Hepatocyte (in vitro differentiated cells): ENCODE data around the gene MYOF. TPM values are rescaled to one million over a fixed set of nuclear protein-coding genes. Genes with fewer than 3 reads are reported as not detected.

Source experiments
- DNase-seq: peaks from one replicate; pipeline ENCODE4 v3.0.0-alpha.2; 2016; ENCODE audit warnings: low spot score
- H2AFZ ChIP-seq: fragments of 200-600 bp; sonication (generic); 2 replicates; pipeline ENCODE4 v1.6.0; 2016; ENCODE audit warnings: antibody characterized with exemption, mild to moderate bottlenecking
- H3K27ac ChIP-seq: fragments of 200-600 bp; sonication (generic); 2 replicates; pipeline ENCODE4 v1.5.1; 2016; ENCODE audit warnings: mild to moderate bottlenecking
- H3K27me3 ChIP-seq: fragments of 200-600 bp; sonication (generic); 2 replicates; pipeline ENCODE4 v1.6.1; 2016
- H3K36me3 ChIP-seq: fragments of 200-600 bp; sonication (generic); replicated peaks from 2 replicates; pipeline ENCODE4 v1.5.1; 2016; ENCODE audit warnings: low read depth; ENCODE audit not compliant: insufficient read depth
- H3K4me1 ChIP-seq: fragments of 200-600 bp; sonication (generic); 2 replicates; pipeline ENCODE4 v1.5.1; 2016; ENCODE audit warnings: mild to moderate bottlenecking, moderate library complexity; ENCODE audit not compliant: insufficient read depth
- H3K4me2 ChIP-seq: fragments of 200-600 bp; sonication (generic); 2 replicates; pipeline ENCODE4 v1.6.0; 2016
- H3K4me3 ChIP-seq: fragments of 200-600 bp; sonication (generic); 2 replicates; pipeline ENCODE4 v1.5.1; 2016; ENCODE audit warnings: mild to moderate bottlenecking
- H3K79me2 ChIP-seq: fragments of 200-600 bp; sonication (generic); 2 replicates; pipeline ENCODE4 v1.6.0; 2017; ENCODE audit warnings: mild to moderate bottlenecking
- H3K9me2 ChIP-seq: fragments of 200-600 bp; sonication (generic); replicated peaks from 2 replicates; pipeline ENCODE4 v1.6.0; 2017; ENCODE audit warnings: mild to moderate bottlenecking; ENCODE audit not compliant: insufficient read depth
- H3K9me3 ChIP-seq: fragments of 200-600 bp; sonication (generic); 2 replicates; pipeline ENCODE4 v1.5.1; 2016; ENCODE audit warnings: low read depth, mild to moderate bottlenecking
- H4K20me1 ChIP-seq: fragments of 200-600 bp; sonication (generic); 2 replicates; pipeline ENCODE4 v1.6.0; 2016; ENCODE audit warnings: mild to moderate bottlenecking; ENCODE audit not compliant: insufficient read depth, poor library complexity, severe bottlenecking
- CTCF ChIP-seq: fragments of 200-600 bp; sonication (generic); IDR thresholded peaks from 2 replicates; pipeline ENCODE4 v1.5.1; 2016; ENCODE audit warnings: antibody characterized with exemption, mild to moderate bottlenecking; ENCODE audit not compliant: poor library complexity
- EZH2 ChIP-seq: fragments of 200-600 bp; sonication (generic); IDR thresholded peaks from 2 replicates; pipeline ENCODE4 v1.6.1; 2016; ENCODE audit warnings: antibody characterized with exemption, mild to moderate bottlenecking, borderline replicate concordance
- EZH2phosphoT487 ChIP-seq: fragments of 200-600 bp; sonication (generic); IDR thresholded peaks from one replicate; pipeline ENCODE4 v1.6.1; 2018; ENCODE audit warnings: antibody characterized with exemption, mild to moderate bottlenecking, low read depth, moderate library complexity; ENCODE audit not compliant: unreplicated experiment, severe bottlenecking
- WGBS: methylation state at CpG from one replicate; pipeline ENCODE4 v1.1.6; 2016; ENCODE audit warnings: low lambda C conversion rate; ENCODE audit errors: missing lambda C conversion rate; 5-methylcytosine and 5-hydroxymethylcytosine counted together
- polyA plus RNA-seq: library from polyadenylated mRNA; unstranded; fragments of >200 nt; fragmentation: Nextera tagmentation; extraction: Ambion mirVana; gene quantifications from 2 replicates; pipeline ENCODE4 v1.2.1, GENCODE V29; 2016
- total RNA-seq: library from RNA; depleted of rRNA; stranded (reverse); fragments of >200 nt; gene quantifications from 2 replicates; pipeline ENCODE4 v1.2.3, GENCODE V29; 2014

Gene MYOF
- total and polyA plus RNA-seq, 2 experiments from 2014 or later: 16.6 to 47.9 TPM

- Histone ChIP-seq H3K27ac (no peak overlapping the region), H2AFZ (no peak overlapping the region), H3K36me3 (no peaks in the 10 kb centered on the region), H3K4me1 (peaks cover 8% of the 10 kb centered on the region), H3K27me3 (no peaks in the 10 kb centered on the region), H4K20me1 (no peaks in the 10 kb centered on the region), H3K9me3 (no peaks in the 10 kb centered on the region), H3K4me2 (no peak overlapping the region), H3K4me3 (no peak overlapping the region), H3K79me2 (no peaks in the 10 kb centered on the region), H3K9me2 (no peaks in the 10 kb centered on the region)
- DNase-seq: no peak
- TF ChIP-seq EZH2 (no peak), CTCF (no peak)
- WGBS: 95% methylated on average over 4 of the region's 4 CpGs
Observed at GRCh38 chr10:93416824-93417223, 65.3 kb downstream of the MYOF start.

- H3K4me1 ChIP-seq: no peaks in the 10 kb centered on the region
- H3K4me2 ChIP-seq: no peak overlapping the region
- no peak for TF ChIP-seq EZH2phosphoT487
- TF ChIP-seq CTCF: no peak
- TF ChIP-seq EZH2: no peak
- no peaks in the 10 kb centered on the region for H3K9me3 ChIP-seq
- no peaks in the 10 kb centered on the region for H3K9me2 ChIP-seq
- no peaks in the 10 kb centered on the region for H3K79me2 ChIP-seq
- 72% methylated on average over 6 of the region's 6 CpGs for WGBS
- H3K27ac ChIP-seq: no peak overlapping the region
- no peaks in the 10 kb centered on the region for H3K27me3 ChIP-seq
- H3K4me3 ChIP-seq: no peak overlapping the region
- no peaks in the 10 kb centered on the region for H4K20me1 ChIP-seq
- no peaks in the 10 kb centered on the region for H3K36me3 ChIP-seq
- H2AFZ ChIP-seq: no peak overlapping the region
- DNase-seq: no peak
Observed at GRCh38 chr10:93415693-93416092, 66.4 kb downstream of the MYOF start.

GRCh38 chr10:93413252-93413689 is 68.9 kb downstream of the MYOF start:
- no peaks in the 10 kb centered on the region for H3K36me3 ChIP-seq
- H3K27ac ChIP-seq: no peak overlapping the region
- H3K79me2 ChIP-seq: no peaks in the 10 kb centered on the region
- TF ChIP-seq EZH2 (no peak), CTCF (no peak), EZH2phosphoT487 (no peak)
- no peaks in the 10 kb centered on the region for H4K20me1 ChIP-seq
- no peaks in the 10 kb centered on the region for H3K4me1 ChIP-seq
- no peaks in the 10 kb centered on the region for H3K9me3 ChIP-seq
- H3K4me3 ChIP-seq: no peak overlapping the region
- DNase-seq: no peak
- WGBS: 79% methylated on average over 3 of the region's 3 CpGs
- no peaks in the 10 kb centered on the region for H3K27me3 ChIP-seq
- no peaks in the 10 kb centered on the region for H3K9me2 ChIP-seq
- no peak overlapping the region for H2AFZ ChIP-seq
- H3K4me2 ChIP-seq: no peak overlapping the region

- Histone ChIP-seq H3K9me2 (no peaks in the 10 kb centered on the region), H3K9me3 (no peaks in the 10 kb centered on the region), H3K27ac (no peak overlapping the region), H2AFZ (no peak overlapping the region), H3K4me2 (no peak overlapping the region), H3K36me3 (no peaks in the 10 kb centered on the region), H3K4me1 (no peaks in the 10 kb centered on the region), H3K27me3 (no peaks in the 10 kb centered on the region), H3K79me2 (no peaks in the 10 kb centered on the region), H3K4me3 (no peak overlapping the region), H4K20me1 (no peaks in the 10 kb centered on the region)
- no peak for DNase-seq
- TF ChIP-seq EZH2 (no peak), EZH2phosphoT487 (no peak), CTCF (no peak)
- WGBS: 77% methylated on average over 7 of the region's 7 CpGs
Observed at GRCh38 chr10:93412801-93413200, 69.3 kb downstream of the MYOF start.
